HepG2 (cell line): ENCODE data around the gene RBSN. TPM values are rescaled to one million over a fixed set of nuclear protein-coding genes. Genes with fewer than 3 reads are reported as not detected.
A peak's percentile ranks its signal among the peaks of the same experiment; 100 is the strongest.

ENCODE experiments used
- CCDC6 ChIP-seq: sonication (generic); formaldehyde crosslinking; IDR thresholded peaks from 2 replicates; pipeline ENCODE4 v1.8.1; 2022; ENCODE audit warnings: mild to moderate bottlenecking, missing genetic modification reagents, moderate library complexity
- HES4 ChIP-seq: sonication (generic); formaldehyde crosslinking; IDR thresholded peaks from 2 replicates; pipeline ENCODE4 v1.9.0; 2021; ENCODE audit warnings: mild to moderate bottlenecking, missing genetic modification reagents, borderline replicate concordance
- RXRA ChIP-seq: sonication (generic); formaldehyde crosslinking; IDR thresholded peaks from 2 replicates; pipeline ENCODE4 v1.5.1; 2020; ENCODE audit warnings: missing genetic modification reagents
- TSC22D2 ChIP-seq: sonication (generic); formaldehyde crosslinking; IDR thresholded peaks from 2 replicates; pipeline ENCODE4 v1.5.1; 2020; ENCODE audit warnings: missing genetic modification reagents, mild to moderate bottlenecking, borderline replicate concordance
- ZNF101 ChIP-seq: sonication (generic); formaldehyde crosslinking; IDR thresholded peaks from 2 replicates; pipeline ENCODE4 v1.4.0; 2020; ENCODE audit warnings: mild to moderate bottlenecking, low read depth, missing genetic modification reagents, borderline replicate concordance
- polyA plus RNA-seq, 8 experiments: library from polyadenylated mRNA; depleted of rRNA in 3 of 8; stranded (reverse) in 7 of 8; unstranded in 1 of 8; fragments of >200 nt; fragmentation: Illumina TruSeq in 4 of 8; extraction: Trizol in 4 of 8; gene quantifications; 2 replicates each; pipeline versions ENCODE4 v1.2.1 to v1.2.3, GENCODE V29; 2011 to 2016; ENCODE audit warnings: low read depth in 4 of 8, missing spikeins in 1 of 8, mixed read lengths in 1 of 8; ENCODE audit not compliant: insufficient read depth in 1 of 8
- total RNA-seq, 5 experiments: library from RNA; depleted of rRNA; stranded (reverse); fragments of >200 nt; fragmentation: Illumina TruSeq; extraction: Trizol; gene quantifications; 2 replicates each; pipeline ENCODE4 v1.2.3, GENCODE V29; 2016; ENCODE audit warnings: low read depth in 1 of 5
- TF ChIP-seq, protein P1 (sequence below): sonication (generic); formaldehyde crosslinking; IDR thresholded peaks from 2 replicates; pipeline ENCODE4 v1.4.0; 2020; ENCODE audit warnings: missing genetic modification reagents
- TF ChIP-seq, protein P2 (sequence below): sonication (generic); formaldehyde crosslinking; IDR thresholded peaks from 2 replicates; pipeline ENCODE4 v1.4.0; 2020; ENCODE audit warnings: missing genetic modification reagents
- TF ChIP-seq, protein P3 (sequence below): sonication (generic); formaldehyde crosslinking; IDR thresholded peaks from 2 replicates; pipeline ENCODE4 v1.4.0; 2020; ENCODE audit warnings: missing genetic modification reagents
- TF ChIP-seq, protein P4 (sequence below): sonication (generic); formaldehyde crosslinking; IDR thresholded peaks from 2 replicates; pipeline ENCODE4 v1.9.0; 2022; ENCODE audit warnings: missing genetic modification reagents, mild to moderate bottlenecking, borderline replicate concordance
- TF ChIP-seq, protein P5 (sequence below): IDR thresholded peaks from 2 replicates; pipeline ENCODE4 v1.6.1; 2012; ENCODE audit warnings: low read depth, low read length, improper control_type of control experiment
- TF ChIP-seq, protein P6 (sequence below): sonication (generic); formaldehyde crosslinking; IDR thresholded peaks from 2 replicates; pipeline ENCODE4 v1.4.0; 2020; ENCODE audit warnings: missing genetic modification reagents

RBSN gene
- total and polyA plus RNA-seq, 2 of the 13 experiments (the other 11 are each of a cell fraction or from before 2014, with no cell fraction given): 7.9 to 11.8 TPM

DNA sequence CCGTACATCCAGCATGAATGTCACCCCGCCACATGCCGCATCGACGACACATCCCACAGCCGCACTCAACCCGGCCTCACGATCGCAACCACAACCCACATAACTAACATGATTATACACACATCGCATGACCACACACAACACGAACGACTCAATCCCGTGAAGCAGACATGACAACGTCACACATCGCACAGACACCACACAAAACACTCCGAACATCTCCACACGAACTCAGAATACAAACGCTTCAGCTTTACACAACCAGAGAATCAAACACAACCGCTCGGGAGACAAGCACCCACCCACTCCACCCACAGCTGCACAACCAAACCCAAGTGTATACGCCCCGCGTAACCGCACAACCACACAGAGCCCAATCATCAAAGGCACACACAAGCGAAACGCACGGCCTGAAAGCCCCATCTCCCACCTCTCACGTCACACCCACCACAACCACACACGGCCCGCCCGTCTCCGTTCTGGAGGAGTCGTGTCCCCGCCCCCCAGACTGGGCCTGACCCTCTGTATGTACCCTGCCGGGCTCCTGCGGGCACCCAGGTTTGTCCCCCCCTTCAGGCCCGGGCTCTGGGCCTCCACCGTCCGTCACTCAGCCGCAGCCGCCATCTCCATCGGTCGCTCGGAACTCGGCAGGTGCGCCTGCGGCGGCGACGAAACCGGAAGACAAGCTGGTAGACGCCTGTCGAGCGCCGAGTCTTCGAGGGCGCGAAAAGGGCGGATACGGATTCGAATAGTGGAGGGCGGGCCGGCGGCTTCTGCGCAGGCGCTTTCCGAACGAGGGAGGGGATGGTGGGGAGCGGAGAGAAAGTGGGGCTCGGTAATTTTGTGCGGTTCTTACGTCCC, at the start of gene RBSN (continued):
- TF ChIP-seq, protein P1, sequence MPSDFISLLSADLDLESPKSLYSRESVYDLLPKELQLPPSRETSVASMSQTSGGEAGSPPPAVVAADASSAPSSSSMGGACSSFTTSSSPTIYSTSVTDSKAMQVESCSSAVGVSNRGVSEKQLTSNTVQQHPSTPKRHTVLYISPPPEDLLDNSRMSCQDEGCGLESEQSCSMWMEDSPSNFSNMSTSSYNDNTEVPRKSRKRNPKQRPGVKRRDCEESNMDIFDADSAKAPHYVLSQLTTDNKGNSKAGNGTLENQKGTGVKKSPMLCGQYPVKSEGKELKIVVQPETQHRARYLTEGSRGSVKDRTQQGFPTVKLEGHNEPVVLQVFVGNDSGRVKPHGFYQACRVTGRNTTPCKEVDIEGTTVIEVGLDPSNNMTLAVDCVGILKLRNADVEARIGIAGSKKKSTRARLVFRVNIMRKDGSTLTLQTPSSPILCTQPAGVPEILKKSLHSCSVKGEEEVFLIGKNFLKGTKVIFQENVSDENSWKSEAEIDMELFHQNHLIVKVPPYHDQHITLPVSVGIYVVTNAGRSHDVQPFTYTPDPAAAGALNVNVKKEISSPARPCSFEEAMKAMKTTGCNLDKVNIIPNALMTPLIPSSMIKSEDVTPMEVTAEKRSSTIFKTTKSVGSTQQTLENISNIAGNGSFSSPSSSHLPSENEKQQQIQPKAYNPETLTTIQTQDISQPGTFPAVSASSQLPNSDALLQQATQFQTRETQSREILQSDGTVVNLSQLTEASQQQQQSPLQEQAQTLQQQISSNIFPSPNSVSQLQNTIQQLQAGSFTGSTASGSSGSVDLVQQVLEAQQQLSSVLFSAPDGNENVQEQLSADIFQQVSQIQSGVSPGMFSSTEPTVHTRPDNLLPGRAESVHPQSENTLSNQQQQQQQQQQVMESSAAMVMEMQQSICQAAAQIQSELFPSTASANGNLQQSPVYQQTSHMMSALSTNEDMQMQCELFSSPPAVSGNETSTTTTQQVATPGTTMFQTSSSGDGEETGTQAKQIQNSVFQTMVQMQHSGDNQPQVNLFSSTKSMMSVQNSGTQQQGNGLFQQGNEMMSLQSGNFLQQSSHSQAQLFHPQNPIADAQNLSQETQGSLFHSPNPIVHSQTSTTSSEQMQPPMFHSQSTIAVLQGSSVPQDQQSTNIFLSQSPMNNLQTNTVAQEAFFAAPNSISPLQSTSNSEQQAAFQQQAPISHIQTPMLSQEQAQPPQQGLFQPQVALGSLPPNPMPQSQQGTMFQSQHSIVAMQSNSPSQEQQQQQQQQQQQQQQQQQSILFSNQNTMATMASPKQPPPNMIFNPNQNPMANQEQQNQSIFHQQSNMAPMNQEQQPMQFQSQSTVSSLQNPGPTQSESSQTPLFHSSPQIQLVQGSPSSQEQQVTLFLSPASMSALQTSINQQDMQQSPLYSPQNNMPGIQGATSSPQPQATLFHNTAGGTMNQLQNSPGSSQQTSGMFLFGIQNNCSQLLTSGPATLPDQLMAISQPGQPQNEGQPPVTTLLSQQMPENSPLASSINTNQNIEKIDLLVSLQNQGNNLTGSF (CRISPR knock-in tag): no peak
- TF ChIP-seq, protein P2, sequence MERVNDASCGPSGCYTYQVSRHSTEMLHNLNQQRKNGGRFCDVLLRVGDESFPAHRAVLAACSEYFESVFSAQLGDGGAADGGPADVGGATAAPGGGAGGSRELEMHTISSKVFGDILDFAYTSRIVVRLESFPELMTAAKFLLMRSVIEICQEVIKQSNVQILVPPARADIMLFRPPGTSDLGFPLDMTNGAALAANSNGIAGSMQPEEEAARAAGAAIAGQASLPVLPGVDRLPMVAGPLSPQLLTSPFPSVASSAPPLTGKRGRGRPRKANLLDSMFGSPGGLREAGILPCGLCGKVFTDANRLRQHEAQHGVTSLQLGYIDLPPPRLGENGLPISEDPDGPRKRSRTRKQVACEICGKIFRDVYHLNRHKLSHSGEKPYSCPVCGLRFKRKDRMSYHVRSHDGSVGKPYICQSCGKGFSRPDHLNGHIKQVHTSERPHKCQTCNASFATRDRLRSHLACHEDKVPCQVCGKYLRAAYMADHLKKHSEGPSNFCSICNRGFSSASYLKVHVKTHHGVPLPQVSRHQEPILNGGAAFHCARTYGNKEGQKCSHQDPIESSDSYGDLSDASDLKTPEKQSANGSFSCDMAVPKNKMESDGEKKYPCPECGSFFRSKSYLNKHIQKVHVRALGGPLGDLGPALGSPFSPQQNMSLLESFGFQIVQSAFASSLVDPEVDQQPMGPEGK: peak; percentile 76
- TF ChIP-seq, protein P3, sequence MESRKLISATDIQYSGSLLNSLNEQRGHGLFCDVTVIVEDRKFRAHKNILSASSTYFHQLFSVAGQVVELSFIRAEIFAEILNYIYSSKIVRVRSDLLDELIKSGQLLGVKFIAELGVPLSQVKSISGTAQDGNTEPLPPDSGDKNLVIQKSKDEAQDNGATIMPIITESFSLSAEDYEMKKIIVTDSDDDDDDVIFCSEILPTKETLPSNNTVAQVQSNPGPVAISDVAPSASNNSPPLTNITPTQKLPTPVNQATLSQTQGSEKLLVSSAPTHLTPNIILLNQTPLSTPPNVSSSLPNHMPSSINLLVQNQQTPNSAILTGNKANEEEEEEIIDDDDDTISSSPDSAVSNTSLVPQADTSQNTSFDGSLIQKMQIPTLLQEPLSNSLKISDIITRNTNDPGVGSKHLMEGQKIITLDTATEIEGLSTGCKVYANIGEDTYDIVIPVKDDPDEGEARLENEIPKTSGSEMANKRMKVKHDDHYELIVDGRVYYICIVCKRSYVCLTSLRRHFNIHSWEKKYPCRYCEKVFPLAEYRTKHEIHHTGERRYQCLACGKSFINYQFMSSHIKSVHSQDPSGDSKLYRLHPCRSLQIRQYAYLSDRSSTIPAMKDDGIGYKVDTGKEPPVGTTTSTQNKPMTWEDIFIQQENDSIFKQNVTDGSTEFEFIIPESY: peak; percentile 71
- TF ChIP-seq CCDC6 (CRISPR knock-in tag): peak; percentile 98
- TF ChIP-seq TSC22D2 (CRISPR knock-in tag): peak; percentile 73; the same call in 1 of the 2 replicates
- TF ChIP-seq ZNF101 (CRISPR knock-in tag): peak; percentile 69; the same call in 1 of the 2 replicates
- TF ChIP-seq, protein P4, sequence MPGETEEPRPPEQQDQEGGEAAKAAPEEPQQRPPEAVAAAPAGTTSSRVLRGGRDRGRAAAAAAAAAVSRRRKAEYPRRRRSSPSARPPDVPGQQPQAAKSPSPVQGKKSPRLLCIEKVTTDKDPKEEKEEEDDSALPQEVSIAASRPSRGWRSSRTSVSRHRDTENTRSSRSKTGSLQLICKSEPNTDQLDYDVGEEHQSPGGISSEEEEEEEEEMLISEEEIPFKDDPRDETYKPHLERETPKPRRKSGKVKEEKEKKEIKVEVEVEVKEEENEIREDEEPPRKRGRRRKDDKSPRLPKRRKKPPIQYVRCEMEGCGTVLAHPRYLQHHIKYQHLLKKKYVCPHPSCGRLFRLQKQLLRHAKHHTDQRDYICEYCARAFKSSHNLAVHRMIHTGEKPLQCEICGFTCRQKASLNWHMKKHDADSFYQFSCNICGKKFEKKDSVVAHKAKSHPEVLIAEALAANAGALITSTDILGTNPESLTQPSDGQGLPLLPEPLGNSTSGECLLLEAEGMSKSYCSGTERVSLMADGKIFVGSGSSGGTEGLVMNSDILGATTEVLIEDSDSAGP (CRISPR knock-in tag): peak; percentile 94
- TF ChIP-seq RXRA: peak; percentile 70; the same call in 1 of the 2 replicates
- TF ChIP-seq, protein P5, sequence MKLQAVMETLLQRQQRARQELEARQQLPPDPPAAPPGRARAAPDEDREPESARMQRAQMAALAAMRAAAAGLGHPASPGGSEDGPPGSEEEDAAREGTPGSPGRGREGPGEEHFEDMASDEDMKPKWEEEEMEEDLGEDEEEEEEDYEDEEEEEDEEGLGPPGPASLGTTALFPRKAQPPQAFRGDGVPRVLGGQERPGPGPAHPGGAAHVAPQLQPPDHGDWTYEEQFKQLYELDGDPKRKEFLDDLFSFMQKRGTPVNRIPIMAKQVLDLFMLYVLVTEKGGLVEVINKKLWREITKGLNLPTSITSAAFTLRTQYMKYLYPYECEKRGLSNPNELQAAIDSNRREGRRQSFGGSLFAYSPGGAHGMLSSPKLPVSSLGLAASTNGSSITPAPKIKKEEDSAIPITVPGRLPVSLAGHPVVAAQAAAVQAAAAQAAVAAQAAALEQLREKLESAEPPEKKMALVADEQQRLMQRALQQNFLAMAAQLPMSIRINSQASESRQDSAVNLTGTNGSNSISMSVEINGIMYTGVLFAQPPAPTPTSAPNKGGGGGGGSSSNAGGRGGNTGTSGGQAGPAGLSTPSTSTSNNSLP: peak; percentile 74; the same call in 1 of the 2 replicates
- TF ChIP-seq, protein P6, sequence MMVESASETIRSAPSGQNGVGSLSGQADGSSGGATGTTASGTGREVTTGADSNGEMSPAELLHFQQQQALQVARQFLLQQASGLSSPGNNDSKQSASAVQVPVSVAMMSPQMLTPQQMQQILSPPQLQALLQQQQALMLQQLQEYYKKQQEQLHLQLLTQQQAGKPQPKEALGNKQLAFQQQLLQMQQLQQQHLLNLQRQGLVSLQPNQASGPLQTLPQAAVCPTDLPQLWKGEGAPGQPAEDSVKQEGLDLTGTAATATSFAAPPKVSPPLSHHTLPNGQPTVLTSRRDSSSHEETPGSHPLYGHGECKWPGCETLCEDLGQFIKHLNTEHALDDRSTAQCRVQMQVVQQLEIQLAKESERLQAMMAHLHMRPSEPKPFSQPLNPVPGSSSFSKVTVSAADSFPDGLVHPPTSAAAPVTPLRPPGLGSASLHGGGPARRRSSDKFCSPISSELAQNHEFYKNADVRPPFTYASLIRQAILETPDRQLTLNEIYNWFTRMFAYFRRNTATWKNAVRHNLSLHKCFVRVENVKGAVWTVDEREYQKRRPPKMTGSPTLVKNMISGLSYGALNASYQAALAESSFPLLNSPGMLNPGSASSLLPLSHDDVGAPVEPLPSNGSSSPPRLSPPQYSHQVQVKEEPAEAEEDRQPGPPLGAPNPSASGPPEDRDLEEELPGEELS: peak; percentile 72
- TF ChIP-seq HES4 (CRISPR knock-in tag): peak; percentile 79; the same call in 1 of the 2 replicates
